A549 (cell line): ENCODE measurements around the gene NTSR1.

ENCODE experiments used
- CEBPB ChIP-seq, 2 experiments: fragments of >200 bp in 1 of 2; sonication (Bioruptor Twin) in 1 of 2; formaldehyde crosslinking in 1 of 2; IDR thresholded peaks; 2 replicates each; pipeline ENCODE4 v1.6.1; 2012 to 2016
- CTCF ChIP-seq: fragments of >200 bp; sonication (Bioruptor Twin); formaldehyde crosslinking; IDR thresholded peaks from 3 replicates; pipeline ENCODE4 v1.5.1; 2016
- EHF ChIP-seq: fragments of 250-450 bp; sonication (Bioruptor Pico); IDR thresholded peaks from 2 replicates; pipeline ENCODE4 v1.5.0; 2020; ENCODE audit warnings: mild to moderate bottlenecking
- EP300 ChIP-seq, 2 experiments: fragments of >200 bp; sonication (Bioruptor Twin); formaldehyde crosslinking; IDR thresholded peaks; 2 replicates in 1 of 2; 3 replicates in 1 of 2; pipeline ENCODE4 v1.6.1; 2016 to 2017
- HDAC2 ChIP-seq: fragments of 200-600 bp; sonication (generic); IDR thresholded peaks from 2 replicates; pipeline ENCODE4 v1.6.1; 2016
- JUNB ChIP-seq: fragments of >200 bp; sonication (Bioruptor Twin); formaldehyde crosslinking; IDR thresholded peaks from 2 replicates; pipeline ENCODE4 v1.6.1; 2016
- MAX ChIP-seq: IDR thresholded peaks from 2 replicates; pipeline ENCODE4 v1.6.1; 2012
- NPAS2 ChIP-seq: fragments of 250-450 bp; sonication (Bioruptor Pico); IDR thresholded peaks from 2 replicates; pipeline ENCODE4 v1.8.0; 2022; ENCODE audit warnings: mild to moderate bottlenecking, moderate library complexity, borderline replicate concordance
- REST ChIP-seq: fragments of 200-600 bp; sonication (generic); IDR thresholded peaks from 2 replicates; pipeline ENCODE4 v1.6.1; 2016; ENCODE audit warnings: antibody characterized with exemption, mild to moderate bottlenecking, moderate library complexity
- SMC3 ChIP-seq: fragments of >200 bp; sonication (Bioruptor Twin); formaldehyde crosslinking; IDR thresholded peaks from 3 replicates; pipeline ENCODE4 v1.6.1; 2018; ENCODE audit warnings: inconsistent platforms
- USF2 ChIP-seq: fragments of 450-650 bp; IDR thresholded peaks from 2 replicates; pipeline ENCODE4 v1.6.1; 2014; ENCODE audit warnings: antibody characterized with exemption

- no peak for TF ChIP-seq EP300 (IDR thresholded peaks at IDR 0.05)
- no peak for TF ChIP-seq CEBPB (IDR thresholded peaks at IDR 0.05)
- TF ChIP-seq CTCF = no peak
- no peak for TF ChIP-seq USF2
- no peak for TF ChIP-seq MAX
- no peak for TF ChIP-seq JUNB
- no peak for TF ChIP-seq SMC3
- TF ChIP-seq REST = no peak
- no peak for TF ChIP-seq EHF (CRISPR knock-in tag)
- TF ChIP-seq NPAS2 (CRISPR knock-in tag) = no peak
- TF ChIP-seq HDAC2 = no peak
Observed at GRCh38 chr20:62772103-62772611, 63.5 kb downstream of the NTSR1 start.
